NCI-H82 (cell line): Measurements from ENCODE around the gene NFYB.
"Not testable (repeated sequence)": the region's sequence is repeated elsewhere in the genome, so short reads cannot be mapped to it uniquely, and the experiment has no call there.

Experiments used
- DNase-seq: peaks from one replicate; lab custom pipeline; 2025; lab: John Stamatoyannopoulos, UW

The NFYB gene

GRCh38 chr12:104115587-104115975 is 22.4 kb downstream of the NFYB start:
- peak; percentile 30 for DNase-seq

- not testable (repeated sequence) for DNase-seq
These were observed 23.0 kb downstream of the NFYB start for GRCh38 chr12:104114834-104115586.

DNA sequence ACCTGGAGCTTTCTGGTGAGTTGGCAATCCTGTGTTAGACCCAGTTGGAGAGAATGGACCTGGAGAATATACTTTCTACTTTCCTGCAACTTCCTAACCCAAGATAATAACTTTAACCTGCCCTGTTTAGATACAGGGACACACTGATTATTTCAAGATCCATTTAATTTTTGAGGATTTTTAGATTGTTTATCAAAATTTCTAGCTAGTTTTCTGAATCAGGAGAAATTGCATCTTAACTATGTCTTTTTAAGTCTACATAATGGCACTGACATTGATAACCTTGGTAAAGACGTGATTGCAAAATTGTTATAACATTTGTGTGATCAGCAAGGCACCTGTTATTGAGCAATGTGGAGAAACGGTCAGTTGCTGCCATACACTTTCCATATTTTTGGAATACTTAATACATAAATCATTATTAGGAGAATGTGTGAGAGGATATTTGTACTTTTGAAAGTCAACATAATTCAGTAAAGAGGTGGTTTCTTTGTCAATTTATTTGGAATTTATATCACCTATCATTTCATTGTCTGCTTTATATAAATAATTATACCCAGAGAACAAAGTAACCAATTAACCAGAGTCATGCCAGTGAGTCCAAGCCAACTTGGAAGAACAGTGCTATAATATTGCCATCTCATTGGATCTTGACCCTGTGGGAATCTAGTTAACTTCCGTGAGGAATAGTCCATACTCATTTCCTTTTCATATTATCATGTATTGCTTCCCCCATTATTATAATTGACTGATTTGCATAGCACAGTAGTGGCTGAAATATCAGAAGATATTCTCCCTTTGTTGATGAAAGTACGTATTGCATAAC is 28.4 kb downstream of the NFYB start:
- DNase-seq, result no peak

GRCh38 chr12:104108755-104109445 is 29.1 kb downstream of the NFYB start:
- peak; percentile 90 for DNase-seq

- DNase-seq, result no peak
These were observed 31.0 kb downstream of the NFYB start for GRCh38 chr12:104106965-104107364.

GRCh38 chr12:104105461-104105860 is 32.5 kb downstream of the NFYB start:
- no peak for DNase-seq

GRCh38 chr12:104097954-104098353 is 40.1 kb downstream of the NFYB start:
- no peak for DNase-seq

GRCh38 chr12:104095289-104095688 is 42.7 kb downstream of the NFYB start:
- no peak for DNase-seq

DNA sequence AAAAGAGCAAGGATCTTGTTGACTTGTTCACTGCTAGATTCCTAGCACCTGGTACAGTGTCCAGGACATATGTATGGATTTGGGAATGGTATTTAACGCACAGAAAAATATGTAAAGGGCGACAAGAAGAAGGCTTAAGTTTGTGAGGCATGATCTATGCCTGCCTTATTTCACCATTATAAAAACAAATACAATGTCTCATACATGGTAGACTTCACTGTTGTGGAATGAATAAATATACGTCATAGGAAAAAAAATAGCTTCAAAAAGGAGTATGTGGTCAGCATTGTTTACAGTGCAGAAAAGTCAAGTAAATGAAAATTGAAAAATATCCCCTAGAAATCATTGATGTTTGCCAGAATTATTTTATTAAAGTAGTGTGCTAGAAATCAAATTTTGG is 43.7 kb downstream of the NFYB start:
- no peak for DNase-seq

GRCh38 chr12:104091136-104091535 is 46.9 kb downstream of the NFYB start:
- DNase-seq, result no peak

- DNase-seq, result peak; percentile 21
These were observed 47.3 kb downstream of the NFYB start for GRCh38 chr12:104090685-104091084.

DNA sequence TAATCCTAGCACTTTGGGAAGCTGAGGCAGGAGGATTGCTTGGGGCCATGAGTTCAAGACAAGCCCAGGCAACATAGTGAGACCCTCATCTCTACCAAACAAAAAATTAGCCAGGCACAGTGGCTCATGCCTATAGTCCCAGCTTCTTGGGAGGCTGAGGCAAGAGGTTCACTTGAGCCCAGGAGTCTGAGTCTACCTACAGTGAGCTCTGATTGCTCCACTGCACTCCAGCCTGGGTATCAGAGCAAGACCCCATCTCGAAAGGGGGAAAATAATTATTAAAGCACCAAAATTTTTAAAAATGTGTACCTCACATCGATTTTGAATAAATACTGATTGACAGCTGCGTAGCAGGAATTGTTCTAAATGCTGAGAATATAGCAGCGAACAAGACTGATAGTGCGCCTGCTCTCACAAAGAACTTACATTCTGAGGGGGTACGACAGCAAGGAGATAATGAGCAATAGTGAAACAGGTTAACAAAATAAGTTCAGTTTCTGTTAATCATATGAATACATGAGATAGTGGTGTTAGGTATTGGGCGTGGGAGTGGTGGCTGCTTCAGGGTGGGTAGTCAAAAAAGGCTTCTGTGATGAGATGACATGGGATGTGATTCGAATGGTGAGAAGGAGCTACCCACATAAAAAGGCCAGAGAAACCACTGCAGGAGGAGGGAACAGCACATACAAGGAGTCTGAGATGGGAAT is 54.1 kb downstream of the NFYB start:
- DNase-seq, result no peak

- DNase-seq, result no peak
These were observed 57.2 kb downstream of the NFYB start for GRCh38 chr12:104080764-104081163.

- no peak for DNase-seq
These were observed 59.0 kb downstream of the NFYB start for GRCh38 chr12:104079024-104079423.

GRCh38 chr12:104073699-104074098 is 64.3 kb downstream of the NFYB start:
- DNase-seq, result no peak

GRCh38 chr12:104072099-104072498 is 65.9 kb downstream of the NFYB start:
- no peak for DNase-seq
